GM12878 (cell line): ENCODE data around the gene ENGASE.

ENCODE experiments used
- RFX5 ChIP-seq: IDR thresholded peaks from 2 replicates; pipeline ENCODE4 v1.6.1; 2011; ENCODE audit warnings: low read depth, low read length, improper control_type of control experiment
- ZBED1 ChIP-seq: IDR thresholded peaks from 2 replicates; pipeline ENCODE4 v1.6.1; 2016; ENCODE audit warnings: borderline replicate concordance
- ZBTB33 ChIP-seq: fragments of 450-650 bp; IDR thresholded peaks from 2 replicates; pipeline ENCODE4 v1.6.1; 2017; ENCODE audit warnings: mild to moderate bottlenecking

DNA sequence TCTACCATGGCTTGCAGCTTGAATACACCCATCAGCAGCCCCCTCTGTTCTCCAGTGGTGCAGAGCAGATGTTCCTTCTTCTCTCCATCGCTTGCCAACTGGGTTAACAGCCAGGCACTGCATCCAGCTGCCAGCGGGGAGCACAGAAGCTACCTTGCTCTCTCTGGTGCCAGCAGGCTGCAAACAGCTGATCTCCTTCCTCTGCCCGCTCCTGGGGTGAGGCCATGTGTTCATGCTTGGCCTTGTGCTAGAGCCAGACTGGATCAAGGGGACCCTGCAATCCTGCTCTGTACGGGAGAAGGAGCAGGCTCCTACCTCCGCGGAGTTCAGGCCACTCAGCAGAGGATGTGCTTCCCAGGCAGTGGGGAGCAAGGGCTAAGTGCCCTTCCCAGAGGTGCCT, 24.1 kb upstream of the ENGASE start:
- no peak for TF ChIP-seq ZBTB33
- no peak for TF ChIP-seq ZBED1
- TF ChIP-seq RFX5: no peak
